ENCODE measurements around the gene FCHSD2. TPM values are rescaled to one million over a fixed set of nuclear protein-coding genes. Genes with fewer than 3 reads are reported as not detected.

FCHSD2 gene
- polyA plus RNA-seq, 2 of the 4 experiments (the other 2 are of a cell fraction), result 10.5 to 19.0 TPM

- Histone ChIP-seq H3K4me3 (no peak overlapping the region), H3K4me1 (no peaks in the 10 kb centered on the region), H3K27ac (no peak overlapping the region), H3K9me3 (no peaks in the 10 kb centered on the region), H3K4me2 (no peak overlapping the region)
- POLR2A ChIA-PET, result interaction anchor here (0.6 kb wide), 1 partner anchor 14 kb away, joined by 3 read pairs; no protein-coding TSS in a partner anchor
- WGBS (ENCODE audit: missing lambda C conversion rate), result 86% methylated on average over 4 of the region's 4 CpGs
- CTCF ChIA-PET, result interaction anchor here (0.7 to 1.0 kb wide), 2 partner anchors 430 to 741 kb away, joined by 3 read pairs; no protein-coding TSS in a partner anchor
- ATAC-seq, result no peak
- DNase-seq (ENCODE audit: low read depth in 1 of 2, low spot score in 1 of 2), result no peak
- FAIRE-seq, result no peak
- no peak for TF ChIP-seq FOSB (CRISPR knock-in tag; IDR thresholded peaks at IDR 0.05)
- TF ChIP-seq CHD4 (IDR thresholded peaks at IDR 0.05; ENCODE audit: borderline replicate concordance), result no peak
- no peak for TF ChIP-seq MAFK (IDR thresholded peaks at IDR 0.05; ENCODE audit: partially characterized antibody)
- no peak for TF ChIP-seq CBX2 (IDR thresholded peaks at IDR 0.05; ENCODE audit: borderline replicate concordance, low read depth)
- no peak for TF ChIP-seq ZNF302 (CRISPR knock-in tag; IDR thresholded peaks at IDR 0.05)
- TF ChIP-seq CTCF (IDR thresholded peaks at IDR 0.05), result no peak
- no peak for TF ChIP-seq ZSCAN20 (CRISPR knock-in tag; IDR thresholded peaks at IDR 0.05)
Measured at GRCh38 chr11:73155102-73155501, 13.0 kb upstream of the FCHSD2 start.

GRCh38 chr11:73154178-73154577 lies 12.1 kb upstream of the FCHSD2 start:
- Histone ChIP-seq H3K27ac (no peak overlapping the region), H3K4me3 (no peak overlapping the region), H3K4me1 (no peaks in the 10 kb centered on the region), H3K9me3 (no peaks in the 10 kb centered on the region), H3K4me2 (no peak overlapping the region)
- FAIRE-seq (no peak), ATAC-seq (no peak), DNase-seq (ENCODE audit: low read depth in 1 of 2, low spot score in 1 of 2) (no peak)
- no peak for TF ChIP-seq FOSL2 (IDR thresholded peaks at IDR 0.05)
- TF ChIP-seq FOSL2 (CRISPR knock-in tag; IDR thresholded peaks at IDR 0.05), result no peak
- no peak for TF ChIP-seq RCOR1 (IDR thresholded peaks at IDR 0.05; ENCODE audit: low read depth, low read length)
- no peak for TF ChIP-seq ZSCAN20 (CRISPR knock-in tag; IDR thresholded peaks at IDR 0.05)
- no peak for TF ChIP-seq HES2 (IDR thresholded peaks at IDR 0.05)
- no peak for TF ChIP-seq RARB (CRISPR knock-in tag; IDR thresholded peaks at IDR 0.05)
- 65% methylated on average over 3 of the region's 3 CpGs for WGBS (ENCODE audit: missing lambda C conversion rate)
- POLR2A ChIA-PET, result no interaction called here
- CTCF ChIA-PET, result interaction anchor here (1.4 to 2.1 kb wide), 2 partner anchors 10 to 24 kb away, joined by 3 to 15 read pairs; no protein-coding TSS in a partner anchor

- Histone ChIP-seq H3K9me3 (no peaks in the 10 kb centered on the region), H3K4me1 (no peaks in the 10 kb centered on the region), H3K4me3 (no peak overlapping the region), H3K27ac (no peak overlapping the region), H3K4me2 (no peak overlapping the region)
- ATAC-seq (no peak), FAIRE-seq (no peak), DNase-seq (ENCODE audit: low read depth in 1 of 2, low spot score in 1 of 2) (no peak)
- WGBS (ENCODE audit: missing lambda C conversion rate), result 60% methylated on average over 6 of the region's 6 CpGs
- no peak for TF ChIP-seq PHF8 (IDR thresholded peaks at IDR 0.05; ENCODE audit: borderline replicate concordance, low read depth)
- no peak for TF ChIP-seq ZFP36 (IDR thresholded peaks at IDR 0.05; ENCODE audit: borderline replicate concordance, partially characterized antibody)
- no peak for TF ChIP-seq MAFK (IDR thresholded peaks at IDR 0.05; ENCODE audit: partially characterized antibody)
- no peak for TF ChIP-seq CEBPB (IDR thresholded peaks at IDR 0.05)
- no peak for TF ChIP-seq HOXA7 (CRISPR knock-in tag; IDR thresholded peaks at IDR 0.05)
- no peak for TF ChIP-seq HES2 (IDR thresholded peaks at IDR 0.05)
- CTCF ChIA-PET, result interaction anchor here (0.7 to 2.1 kb wide), 4 partner anchors 10 to 83 kb away, joined by 3 to 15 read pairs (median 3); no protein-coding TSS in a partner anchor
- POLR2A ChIA-PET, result interaction anchor here (1.4 kb wide), 1 partner anchor 11 kb away, joined by 3 read pairs; the partner anchor contains the start of gene FCHSD2
Measured at GRCh38 chr11:73152861-73153483, 10.9 kb upstream of the FCHSD2 start.
